Parathyroid adenoma (tissue), 2 donors: ENCODE measurements around the gene GRN.

Experiments used
- H2AFZ ChIP-seq: fragments of 300-600 bp; sonication (generic); one replicate; pipeline ENCODE4 v1.7.0; 2017; ENCODE audit warnings: antibody characterized with exemption, mild to moderate bottlenecking
- H3K27ac ChIP-seq: fragments of 300-600 bp; sonication (generic); one replicate; pipeline ENCODE4 v1.7.0; 2017
- H3K27me3 ChIP-seq: fragments of 300-600 bp; sonication (generic); one replicate; pipeline ENCODE4 v1.7.0; 2017; ENCODE audit warnings: low read length; ENCODE audit not compliant: control insufficient read depth, insufficient read depth
- H3K36me3 ChIP-seq: fragments of 300-600 bp; sonication (generic); one replicate; pipeline ENCODE4 v1.7.0; 2017; ENCODE audit warnings: low read length; ENCODE audit not compliant: control insufficient read depth, insufficient read depth
- H3K4me1 ChIP-seq: fragments of 300-600 bp; sonication (generic); one replicate; pipeline ENCODE4 v1.7.0; 2017; ENCODE audit warnings: control low read depth
- H3K4me2 ChIP-seq: fragments of 300-600 bp; sonication (generic); one replicate; pipeline ENCODE4 v1.7.0; 2017; ENCODE audit warnings: low read length
- H3K4me3 ChIP-seq: fragments of 300-600 bp; sonication (generic); one replicate; pipeline ENCODE4 v1.7.0; 2017; ENCODE audit warnings: low read depth, low read length
- H3K79me2 ChIP-seq: fragments of 300-600 bp; sonication (generic); one replicate; pipeline ENCODE4 v1.7.0; 2017; ENCODE audit warnings: control low read depth
- H3K9ac ChIP-seq: fragments of 300-600 bp; sonication (generic); one replicate; pipeline ENCODE4 v1.7.0; 2017; ENCODE audit warnings: mild to moderate bottlenecking
- H3K9me3 ChIP-seq: fragments of 300-600 bp; sonication (generic); one replicate; pipeline ENCODE4 v1.7.0; 2017; ENCODE audit warnings: low read length; ENCODE audit not compliant: control insufficient read depth
- TF ChIP-seq, protein P1 (sequence below): fragments of 300-600 bp; sonication (generic); IDR thresholded peaks from one replicate; pipeline ENCODE4 v1.7.0; 2017; ENCODE audit warnings: antibody characterized with exemption, mild to moderate bottlenecking
- donor health status: primary hyperparathyroidism.

GRN gene

DNA sequence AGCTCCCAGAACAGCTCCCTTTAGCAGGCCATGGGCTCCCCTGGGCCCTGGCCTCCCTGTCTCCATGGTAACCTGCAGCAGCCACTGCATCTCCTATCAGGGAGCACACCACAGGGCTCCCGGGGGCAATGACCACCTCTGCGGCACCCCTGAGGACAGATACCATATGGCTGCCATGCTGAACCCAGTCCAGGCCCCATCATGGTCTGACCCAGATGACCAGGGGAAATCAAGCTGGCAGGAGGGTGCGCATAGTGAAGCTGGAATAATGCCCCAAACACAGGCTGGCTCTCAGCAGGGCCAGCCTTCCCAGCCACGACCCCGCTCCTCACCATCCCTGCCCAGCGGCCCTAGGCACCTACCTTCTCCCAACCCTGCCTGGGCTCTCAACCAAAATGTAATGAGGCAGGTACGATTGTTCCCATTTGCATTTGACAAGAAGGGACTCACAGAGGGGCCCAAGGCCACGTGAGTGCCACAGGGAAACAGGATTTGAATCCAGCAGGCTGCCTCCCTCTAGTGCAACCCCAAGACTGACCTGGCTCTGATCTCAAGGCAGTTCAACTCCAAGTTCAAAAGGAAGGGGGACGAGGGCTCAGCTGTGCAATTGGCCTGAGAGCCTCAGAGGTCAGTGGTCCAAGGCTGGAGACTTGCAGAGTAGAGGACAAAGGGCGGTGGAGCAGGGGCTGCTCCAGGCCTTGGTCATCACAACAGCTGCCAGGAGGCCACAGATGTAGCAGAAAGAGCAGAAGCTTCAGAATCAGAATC lies 34.3 kb upstream of the GRN start:
- H3K4me3 ChIP-seq: no peak overlapping the region
- H3K9ac ChIP-seq: no peak overlapping the region
- peaks cover 4% of the 10 kb centered on the region for H3K79me2 ChIP-seq
- no peak overlapping the region for H3K27ac ChIP-seq
- no peaks in the 10 kb centered on the region for H3K36me3 ChIP-seq
- H3K27me3 ChIP-seq: no peaks in the 10 kb centered on the region
- no peak overlapping the region for H3K4me2 ChIP-seq
- no peaks in the 10 kb centered on the region for H3K9me3 ChIP-seq
- TF ChIP-seq, protein P1, sequence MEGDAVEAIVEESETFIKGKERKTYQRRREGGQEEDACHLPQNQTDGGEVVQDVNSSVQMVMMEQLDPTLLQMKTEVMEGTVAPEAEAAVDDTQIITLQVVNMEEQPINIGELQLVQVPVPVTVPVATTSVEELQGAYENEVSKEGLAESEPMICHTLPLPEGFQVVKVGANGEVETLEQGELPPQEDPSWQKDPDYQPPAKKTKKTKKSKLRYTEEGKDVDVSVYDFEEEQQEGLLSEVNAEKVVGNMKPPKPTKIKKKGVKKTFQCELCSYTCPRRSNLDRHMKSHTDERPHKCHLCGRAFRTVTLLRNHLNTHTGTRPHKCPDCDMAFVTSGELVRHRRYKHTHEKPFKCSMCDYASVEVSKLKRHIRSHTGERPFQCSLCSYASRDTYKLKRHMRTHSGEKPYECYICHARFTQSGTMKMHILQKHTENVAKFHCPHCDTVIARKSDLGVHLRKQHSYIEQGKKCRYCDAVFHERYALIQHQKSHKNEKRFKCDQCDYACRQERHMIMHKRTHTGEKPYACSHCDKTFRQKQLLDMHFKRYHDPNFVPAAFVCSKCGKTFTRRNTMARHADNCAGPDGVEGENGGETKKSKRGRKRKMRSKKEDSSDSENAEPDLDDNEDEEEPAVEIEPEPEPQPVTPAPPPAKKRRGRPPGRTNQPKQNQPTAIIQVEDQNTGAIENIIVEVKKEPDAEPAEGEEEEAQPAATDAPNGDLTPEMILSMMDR: no peak
- H3K4me1 ChIP-seq: peaks cover 18% of the 10 kb centered on the region
- no peak overlapping the region for H2AFZ ChIP-seq

- Histone ChIP-seq H3K4me2 (no peak overlapping the region), H3K9me3 (no peaks in the 10 kb centered on the region), H3K4me3 (no peak overlapping the region), H3K27ac (no peak overlapping the region), H3K79me2 (peaks cover 2% of the 10 kb centered on the region), H2AFZ (no peak overlapping the region), H3K4me1 (peaks cover 19% of the 10 kb centered on the region), H3K27me3 (no peaks in the 10 kb centered on the region), H3K36me3 (no peaks in the 10 kb centered on the region), H3K9ac (no peak overlapping the region)
- TF ChIP-seq, protein P1: no peak
Observed at GRCh38 chr17:44311562-44312181, 33.4 kb upstream of the GRN start.

- Histone ChIP-seq H3K4me2 (no peak overlapping the region), H3K4me1 (peaks cover 13% of the 10 kb centered on the region), H3K9me3 (no peaks in the 10 kb centered on the region), H3K9ac (no peak overlapping the region), H3K27me3 (no peaks in the 10 kb centered on the region), H3K36me3 (no peaks in the 10 kb centered on the region), H3K27ac (no peak overlapping the region), H2AFZ (no peak overlapping the region), H3K4me3 (no peak overlapping the region), H3K79me2 (no peaks in the 10 kb centered on the region)
- TF ChIP-seq, protein P1: no peak
Observed at GRCh38 chr17:44312396-44313104, 32.6 kb upstream of the GRN start.

DNA sequence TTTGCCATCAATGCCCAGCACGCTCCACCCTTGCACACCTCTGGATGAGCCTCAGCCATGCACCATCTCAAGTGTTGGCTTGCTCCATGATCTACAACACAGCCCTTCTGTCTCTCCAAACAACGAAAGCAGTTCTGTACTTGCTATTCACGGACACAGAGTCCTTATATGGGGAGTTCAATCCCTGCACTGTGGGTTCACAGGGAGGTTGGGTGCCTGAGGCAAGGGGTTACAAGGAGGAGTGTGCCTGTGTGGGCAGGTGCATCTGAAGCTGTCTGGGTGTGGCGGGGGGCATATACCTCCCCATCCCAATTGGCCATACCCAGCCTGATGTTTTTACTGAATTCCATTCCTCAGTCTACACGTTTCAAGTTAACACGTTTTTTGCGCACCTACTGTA lies 31.1 kb upstream of the GRN start:
- Histone ChIP-seq H3K27me3 (no peaks in the 10 kb centered on the region), H3K27ac (no peak overlapping the region), H2AFZ (no peak overlapping the region), H3K4me3 (no peak overlapping the region), H3K79me2 (no peaks in the 10 kb centered on the region), H3K9ac (no peak overlapping the region), H3K4me2 (no peak overlapping the region), H3K36me3 (no peaks in the 10 kb centered on the region), H3K4me1 (peaks cover 13% of the 10 kb centered on the region), H3K9me3 (no peaks in the 10 kb centered on the region)
- TF ChIP-seq, protein P1: no peak
